Amygdala (tissue), 56 donors: ENCODE results near the gene C9orf153.
A peak's percentile ranks its signal among the peaks of the same experiment; 100 is the strongest.
"Not testable (repeated sequence)": the region's sequence is repeated elsewhere in the genome, so short reads cannot be mapped to it uniquely, and the experiment has no call there.

ENCODE experiments used
- DNase-seq, 56 donors: peaks; one replicate each; lab custom pipeline; 2025; lab: John Stamatoyannopoulos, UW

Gene C9orf153

GRCh38 chr9:86259557-86259956, at the start of gene C9orf153:
TSS of gene C9orf153 (minus strand) at chr9:86259657. CDS start at chr9:86229603, 30,054 bp downstream.
- no peak for DNase-seq

- DNase-seq: no peak
Observed at GRCh38 chr9:86308687-86309086, 49.2 kb upstream of the C9orf153 start.

GRCh38 chr9:86304236-86304730, 44.8 kb upstream of the C9orf153 start:
- no peak for DNase-seq

GRCh38 chr9:86303316-86303975, 44.0 kb upstream of the C9orf153 start:
- no peak for DNase-seq

- DNase-seq: no peak
Observed at GRCh38 chr9:86301686-86302085, 42.2 kb upstream of the C9orf153 start.

- no peak for DNase-seq
Observed at GRCh38 chr9:86300701-86301100, 41.2 kb upstream of the C9orf153 start.

GRCh38 chr9:86298873-86299272, 39.4 kb upstream of the C9orf153 start:
- peak in 1 of 56 donors; percentile 15 for DNase-seq

- DNase-seq: not testable (repeated sequence)
Observed at GRCh38 chr9:86290341-86290740, 30.9 kb upstream of the C9orf153 start.

GRCh38 chr9:86288499-86289198, 29.2 kb upstream of the C9orf153 start:
- DNase-seq: no peak

GRCh38 chr9:86287013-86287412, 27.6 kb upstream of the C9orf153 start:
- peak in 1 of 56 donors; percentile 5 for DNase-seq

GRCh38 chr9:86286278-86286677, 26.8 kb upstream of the C9orf153 start:
- DNase-seq: no peak

GRCh38 chr9:86285261-86285660, 25.8 kb upstream of the C9orf153 start:
- DNase-seq: no peak

GRCh38 chr9:86282979-86283535, 23.6 kb upstream of the C9orf153 start:
- peak in 16 of 56 donors; percentile 23 to 76 (median 54) for DNase-seq

GRCh38 chr9:86282077-86282978, 22.9 kb upstream of the C9orf153 start, which contains the start of gene ISCA1:
TSS of gene ISCA1 (minus strand) at chr9:86282538. CDS start at chr9:86282458, 80 bp downstream.
- peak; percentile 31 to 98 (median 90) for DNase-seq

GRCh38 chr9:86281593-86282076, 22.2 kb upstream of the C9orf153 start:
- peak in 2 of 56 donors; percentile 62 to 65 for DNase-seq

- DNase-seq: no peak
Observed at GRCh38 chr9:86280580-86280979, 21.1 kb upstream of the C9orf153 start.

GRCh38 chr9:86279839-86280238, 20.4 kb upstream of the C9orf153 start:
- no peak for DNase-seq

- DNase-seq: no peak
Observed at GRCh38 chr9:86277072-86277471, 17.6 kb upstream of the C9orf153 start.

GRCh38 chr9:86275962-86276361, 16.5 kb upstream of the C9orf153 start:
- DNase-seq: no peak
